Stimulated activated naive CD8-positive, alpha-beta T cell treated with anti-CD3 and anti-CD28 coated beads, Interleukin-15, amount 100 ng/mL, for 72 hours (primary cell): ENCODE results near the gene BRD1.
"Not testable (repeated sequence)": the region's sequence is repeated elsewhere in the genome, so short reads cannot be mapped to it uniquely, and the experiment has no call there.

Source experiments
- ATAC-seq: fragments of 150-1000 bp; cut with Tn5 transposase; 2 replicates; pipeline ENCODE4 v1.10.0; 2021; ENCODE audit warnings: mild to moderate bottlenecking, moderate library complexity
- DNase-seq, 2 donors: peaks; one replicate each; pipeline ENCODE4 v3.0.0; 2021 to 2022
- H3K27ac Mint-ChIP-seq, 2 donors: one replicate each; pipeline ENCODE4 v1.8.0; 2022; ENCODE audit warnings: mild to moderate bottlenecking in 2 of 2, mixed read lengths in 2 of 2, moderate library complexity in 2 of 2
- H3K27me3 Mint-ChIP-seq: one replicate; pipeline ENCODE4 v1.8.0; 2022; ENCODE audit warnings: mixed read lengths
- H3K4me1 Mint-ChIP-seq: one replicate; pipeline ENCODE4 v1.8.0; 2022; ENCODE audit warnings: mild to moderate bottlenecking, mixed read lengths
- H3K4me3 Mint-ChIP-seq, 2 donors: one replicate each; pipeline ENCODE4 v1.8.0; 2022; ENCODE audit warnings: mild to moderate bottlenecking in 2 of 2, mixed read lengths in 2 of 2, moderate library complexity in 1 of 2
- H3K9me3 Mint-ChIP-seq, 2 donors: one replicate each; pipeline ENCODE4 v1.8.0; 2022; ENCODE audit warnings: mixed read lengths in 2 of 2

BRD1 gene

DNA sequence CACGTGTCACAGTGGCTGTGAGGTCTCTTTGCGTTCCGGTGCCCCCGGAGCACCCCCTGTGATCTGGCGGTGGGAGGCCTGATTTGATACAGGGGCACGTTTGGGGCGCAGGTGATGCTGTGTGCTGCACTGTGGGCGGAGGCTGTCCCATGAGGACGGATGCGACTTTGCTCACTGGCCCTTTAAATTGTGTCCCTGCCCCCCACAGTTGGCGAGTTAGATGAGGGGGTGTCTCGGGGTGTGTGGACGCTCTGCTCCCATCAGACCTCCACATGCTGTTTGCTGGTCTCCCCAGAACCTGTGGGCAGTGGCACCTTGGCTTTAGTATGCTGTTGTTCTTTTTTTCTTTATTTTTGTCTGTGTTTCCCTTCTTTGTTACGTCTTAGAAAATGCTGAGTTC, 31.2 kb upstream of the BRD1 start:
- DNase-seq (no peak), ATAC-seq (no peak)
- H3K4me1 Mint-ChIP-seq, result peaks cover 65% of the 10 kb centered on the region
- H3K27me3 Mint-ChIP-seq, result no peaks in the 10 kb centered on the region
- no peaks in the 10 kb centered on the region for H3K9me3 Mint-ChIP-seq
- H3K27ac Mint-ChIP-seq, result no peak overlapping the region
- H3K4me3 Mint-ChIP-seq, result no peak overlapping the region

DNA sequence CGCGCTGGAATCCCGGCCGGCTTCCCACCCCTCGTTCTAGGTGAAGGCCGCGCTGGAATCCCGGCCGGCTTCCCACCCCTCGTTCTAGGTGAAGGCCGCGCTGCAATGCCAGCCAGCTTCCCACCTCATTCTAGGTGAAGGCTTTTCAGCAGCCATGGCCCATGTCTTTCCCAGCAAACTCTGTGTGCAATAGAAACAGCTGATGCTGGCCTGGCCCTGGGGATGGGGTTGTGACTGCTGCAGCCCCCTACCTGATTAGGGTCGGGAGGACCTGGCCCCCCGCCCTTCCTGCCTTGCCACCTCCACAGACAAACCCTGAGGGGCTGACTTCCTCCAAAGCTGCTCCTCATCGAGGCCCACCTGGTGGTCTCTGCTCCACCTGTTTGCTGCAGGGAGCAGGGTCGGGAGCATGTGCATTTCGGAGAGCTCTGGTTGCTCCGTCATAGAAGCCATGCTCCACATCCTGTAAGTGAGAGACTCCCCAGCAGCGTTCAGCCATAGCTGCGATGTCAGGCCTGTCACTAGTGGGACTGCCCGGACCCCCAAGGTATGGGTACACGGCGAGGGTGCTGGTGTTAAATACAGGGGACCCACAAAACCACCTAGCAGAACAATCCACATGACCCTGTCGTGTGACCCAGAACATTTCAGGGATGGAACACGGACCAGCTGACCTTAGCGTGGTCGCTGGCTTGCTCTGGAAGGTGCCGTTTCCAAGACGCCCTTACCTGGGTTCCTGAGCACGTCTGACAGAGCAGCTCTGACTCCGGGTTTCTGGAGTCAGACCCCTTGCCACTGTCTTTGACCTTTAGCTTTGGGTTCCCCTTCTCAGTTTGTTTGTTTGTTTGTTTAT, 29.3 kb upstream of the BRD1 start:
- H3K27ac Mint-ChIP-seq, result peak overlapping the region in 1 of 2 donors; percentile 46
- H3K9me3 Mint-ChIP-seq, result no peaks in the 10 kb centered on the region
- ATAC-seq (no peak), DNase-seq (no peak)
- H3K4me1 Mint-ChIP-seq, result peaks cover 61% of the 10 kb centered on the region
- H3K4me3 Mint-ChIP-seq, result peak overlapping the region in 1 of 2 donors; percentile 21
- H3K27me3 Mint-ChIP-seq, result peaks cover under 1% of the 10 kb centered on the region

DNA sequence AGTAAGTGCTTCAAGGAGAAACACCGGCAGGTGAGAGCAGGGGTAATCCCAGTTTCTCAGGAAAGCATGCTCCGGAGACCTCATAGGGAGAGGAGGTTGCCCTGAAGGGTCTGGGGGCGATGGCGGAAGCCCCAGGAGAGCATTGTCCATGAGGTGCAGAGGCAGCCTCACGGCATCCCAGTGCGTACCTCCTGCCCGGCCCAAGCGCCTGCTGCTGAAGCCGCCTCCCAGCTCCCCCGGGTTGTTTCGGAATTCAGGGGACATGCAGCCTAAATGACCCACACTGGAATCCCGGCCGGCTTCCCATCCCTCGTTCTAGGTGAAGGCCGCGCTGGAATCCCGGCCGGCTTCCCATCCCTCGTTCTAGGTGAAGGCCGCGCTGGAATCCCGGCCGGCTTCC, 28.7 kb upstream of the BRD1 start:
- H3K27ac Mint-ChIP-seq, result no peak overlapping the region

DNA sequence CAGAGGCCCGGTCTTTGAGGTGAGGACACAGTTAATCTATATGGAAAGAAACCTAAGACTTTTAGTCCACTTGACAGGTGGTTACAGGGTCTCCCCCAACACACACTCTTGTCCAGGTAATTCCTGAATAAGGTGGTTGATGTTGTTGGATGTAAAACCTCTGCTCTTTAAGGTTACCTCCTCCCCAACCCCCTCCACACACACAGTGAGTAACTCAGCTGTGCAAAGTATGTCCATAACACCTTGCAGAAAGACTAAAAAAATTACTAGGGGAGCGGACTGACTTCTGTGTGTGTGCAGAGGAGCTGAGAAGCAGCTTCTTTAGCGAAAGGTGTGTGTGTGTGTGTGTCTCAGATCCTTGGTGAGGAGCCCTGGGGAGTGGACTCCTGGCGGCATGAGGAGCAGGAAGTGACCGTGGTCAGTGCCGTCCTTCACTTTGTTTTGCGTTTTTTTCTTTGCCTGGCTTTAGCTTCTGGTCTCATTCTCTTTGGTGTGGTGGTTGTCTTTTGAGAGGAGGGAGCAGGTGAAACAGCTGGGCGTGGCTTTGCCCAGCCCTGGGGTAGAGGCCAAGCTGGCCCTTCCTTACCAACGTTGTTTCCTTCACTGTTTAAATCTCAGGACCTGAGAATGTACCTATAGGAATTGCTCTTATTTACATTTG, 27.7 kb upstream of the BRD1 start:
- H3K9me3 Mint-ChIP-seq, result no peaks in the 10 kb centered on the region
- H3K4me1 Mint-ChIP-seq, result peaks cover 63% of the 10 kb centered on the region
- H3K4me3 Mint-ChIP-seq, result peak overlapping the region; percentile 92 to 99
- H3K27me3 Mint-ChIP-seq, result peaks cover 17% of the 10 kb centered on the region
- DNase-seq (no peak), ATAC-seq (no peak)
- peak overlapping the region in 1 of 2 donors; percentile 98 for H3K27ac Mint-ChIP-seq

More for the DNA sequence above, 28.7 kb upstream of the BRD1 start:
- no peak for ATAC-seq
- Mint-ChIP-seq H3K27me3 (peaks cover 7% of the 10 kb centered on the region), H3K4me1 (peaks cover 61% of the 10 kb centered on the region), H3K4me3 (peak overlapping the region; percentile 92 to 99), H3K9me3 (no peaks in the 10 kb centered on the region)
- no peak for DNase-seq

DNA sequence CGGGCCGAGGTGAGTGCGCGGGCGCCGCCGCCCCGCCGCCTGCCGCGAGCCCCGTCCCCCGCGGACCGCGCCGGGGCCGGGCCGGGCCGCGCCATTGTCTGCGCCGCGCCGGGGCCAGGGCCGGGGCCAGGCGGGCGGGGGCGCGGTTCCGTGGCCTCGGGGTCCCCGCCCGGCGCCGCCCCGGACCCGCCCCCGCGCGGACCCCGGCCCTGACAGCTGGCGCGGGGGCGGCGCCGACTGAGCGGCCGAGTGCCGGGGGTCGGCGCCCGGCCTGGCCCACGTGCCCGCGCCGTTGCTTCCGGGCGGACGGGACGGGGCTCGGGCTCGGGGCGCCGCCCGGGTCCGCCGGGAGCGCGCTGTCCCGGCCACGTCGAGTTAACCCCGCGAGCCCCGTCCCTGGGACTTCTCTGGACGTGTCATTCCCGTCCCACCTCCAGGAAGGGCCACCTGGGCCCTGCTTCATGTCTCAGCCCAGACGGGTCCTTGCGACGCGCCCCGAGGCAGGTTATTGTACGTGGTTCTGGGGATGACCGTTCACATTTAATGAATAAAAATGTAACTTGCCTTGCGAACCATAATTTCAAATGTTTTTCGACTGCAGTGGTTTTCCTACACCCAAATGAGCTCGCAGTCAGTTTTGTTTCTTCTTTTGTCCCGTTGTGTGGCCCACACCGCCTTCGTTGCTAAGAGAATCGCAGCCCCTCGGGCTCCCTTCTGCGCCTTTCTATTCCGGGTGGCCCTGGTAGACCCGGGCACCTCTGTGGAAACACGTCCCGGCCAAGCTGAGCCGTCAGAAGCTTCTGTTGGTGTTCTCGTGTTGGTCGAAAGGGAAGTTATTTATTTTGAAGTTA, 26.5 kb upstream of the BRD1 start:
- no peaks in the 10 kb centered on the region for H3K9me3 Mint-ChIP-seq
- DNase-seq, result peak; percentile 29 to 44
- H3K27ac Mint-ChIP-seq, result peak overlapping the region; percentile 93 to 98
- peaks cover 25% of the 10 kb centered on the region for H3K27me3 Mint-ChIP-seq
- H3K4me1 Mint-ChIP-seq, result peaks cover 64% of the 10 kb centered on the region
- H3K4me3 Mint-ChIP-seq, result peak overlapping the region; percentile 92 to 99
- ATAC-seq, result peak; percentile 47

DNA sequence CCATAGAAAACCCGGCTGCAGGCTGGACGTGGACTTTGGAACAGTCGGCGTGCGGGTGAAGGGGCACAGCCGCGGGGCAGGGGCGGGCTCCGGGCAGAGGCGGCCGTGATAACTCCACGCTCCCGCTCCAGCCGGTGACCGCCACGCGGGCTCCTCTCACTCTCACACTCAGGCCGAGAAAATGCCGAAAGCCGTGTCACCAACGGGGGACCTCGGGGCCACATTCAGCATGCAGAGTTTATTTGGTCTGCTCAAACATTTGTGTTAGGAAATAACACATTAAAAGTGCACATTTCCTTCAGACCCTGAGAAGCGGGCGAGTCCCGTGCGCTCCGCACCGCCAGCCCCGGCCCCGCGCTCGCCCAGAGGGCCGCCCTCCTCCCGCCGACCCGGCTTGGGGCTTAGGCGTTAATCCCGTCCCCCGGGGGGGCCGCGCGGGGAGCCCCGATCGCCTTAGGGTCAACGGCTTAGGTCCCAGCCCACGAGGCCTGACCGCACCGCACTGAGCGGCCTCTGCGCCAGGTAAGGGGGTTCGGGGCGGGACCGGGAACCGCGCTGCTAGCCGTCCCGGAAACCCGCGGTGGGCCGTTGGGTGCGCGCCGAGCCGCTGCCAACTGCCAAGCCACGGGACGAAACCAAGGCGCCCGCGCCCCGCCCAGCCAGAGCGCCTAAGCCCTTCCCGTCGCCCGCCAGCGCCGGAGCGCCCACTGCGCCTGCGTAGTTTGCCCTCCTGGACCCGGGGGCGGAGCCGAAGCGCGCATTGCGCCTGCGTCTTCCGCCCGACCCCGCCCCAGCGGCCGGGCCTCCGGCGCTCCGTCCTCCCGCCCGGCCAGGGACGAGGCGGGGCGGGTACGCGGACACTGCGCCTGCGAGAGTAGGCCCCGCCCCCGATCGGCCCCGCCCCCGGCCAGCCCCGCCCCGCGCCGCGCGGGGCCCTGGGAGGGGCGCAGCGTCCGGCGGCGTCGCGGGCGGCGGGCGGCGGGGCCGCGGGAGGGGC, 25.5 kb upstream of the BRD1 start, which contains the start of gene ZBED4:
Gene ZBED4 (plus strand): TSS at position 947 of the 997 bp plus-strand sequence. CDS start 29,819 bp downstream, outside the sequence.
- Mint-ChIP-seq H3K4me1 (peaks cover 54% of the 10 kb centered on the region), H3K27ac (peak within 1 kb of the TSS; percentile 93 to 98), H3K27me3 (peaks cover 30% of the 10 kb centered on the region), H3K4me3 (peak within 1 kb of the TSS; percentile 92 to 99), H3K9me3 (no peaks in the 10 kb centered on the region)
- DNase-seq (peak; percentile 99 to 100), ATAC-seq (peak; percentile 86)

DNA sequence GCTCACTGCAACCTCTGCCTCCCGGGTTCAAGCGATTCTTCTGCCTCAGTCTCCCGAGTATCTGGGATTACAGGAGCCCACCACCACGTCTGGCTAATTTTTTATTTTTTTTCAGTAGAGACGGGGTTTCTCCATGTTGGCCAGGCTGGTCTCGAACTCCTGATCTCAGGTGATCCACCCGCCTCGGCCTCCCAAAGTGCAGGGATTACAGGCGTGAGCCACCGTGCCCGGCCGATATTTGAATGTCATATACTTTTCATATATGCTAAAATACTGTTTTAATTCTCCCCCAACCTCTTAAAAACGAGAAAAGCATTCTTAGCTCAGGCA, 24.9 kb upstream of the BRD1 start:
- H3K4me3 Mint-ChIP-seq, result peak overlapping the region; percentile 74
- H3K9me3 Mint-ChIP-seq, H3K27ac Mint-ChIP-seq, ATAC-seq, DNase-seq: not testable (repeated sequence)
- peaks cover 37% of the 10 kb centered on the region for H3K27me3 Mint-ChIP-seq
- H3K4me1 Mint-ChIP-seq, result peaks cover 52% of the 10 kb centered on the region

DNA sequence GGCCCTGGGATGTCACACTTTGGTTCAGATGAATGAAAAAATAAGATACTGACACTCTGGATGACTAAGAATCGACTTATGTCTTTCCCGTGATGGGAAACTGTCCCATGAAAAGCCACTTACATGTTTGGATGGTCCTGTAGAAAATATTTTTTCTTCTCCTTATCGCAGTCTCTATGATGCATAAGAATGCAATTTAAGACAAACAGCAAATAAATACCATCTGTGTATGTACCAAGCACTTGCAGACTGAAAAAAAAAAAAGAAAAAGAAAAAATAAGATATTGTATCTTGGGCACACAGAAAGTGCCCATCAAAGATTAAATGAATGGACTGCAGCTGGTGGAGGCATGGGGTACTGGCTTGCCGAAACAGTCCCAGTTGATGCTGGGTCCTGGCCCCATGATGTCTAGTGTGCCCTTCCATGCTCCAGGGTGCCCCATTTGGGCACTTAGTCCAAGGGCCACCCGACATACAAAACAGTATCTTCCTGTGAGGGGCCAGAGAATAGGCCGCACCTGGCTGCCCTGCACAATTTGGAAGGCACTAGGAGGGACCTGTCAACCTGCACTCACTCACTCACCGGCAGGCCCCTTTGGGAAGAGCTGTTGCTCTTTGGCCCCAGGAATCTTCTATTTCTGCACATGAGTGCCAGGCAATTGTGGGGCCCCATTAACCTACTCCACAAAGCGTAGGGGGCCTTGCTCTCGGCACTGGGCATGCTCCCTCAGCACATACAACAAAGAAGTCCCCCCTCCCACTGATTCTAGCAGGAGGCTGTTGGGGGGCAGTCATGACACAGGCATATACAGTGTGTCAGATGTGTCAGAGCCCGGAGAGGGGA, 23.5 kb upstream of the BRD1 start:
- H3K4me1 Mint-ChIP-seq, result peaks cover 44% of the 10 kb centered on the region
- DNase-seq (no peak), ATAC-seq (no peak)
- H3K9me3 Mint-ChIP-seq, result no peaks in the 10 kb centered on the region
- H3K27ac Mint-ChIP-seq, result peak overlapping the region; percentile 12 to 80
- peak overlapping the region; percentile 63 to 75 for H3K4me3 Mint-ChIP-seq
- H3K27me3 Mint-ChIP-seq, result peaks cover 50% of the 10 kb centered on the region

DNA sequence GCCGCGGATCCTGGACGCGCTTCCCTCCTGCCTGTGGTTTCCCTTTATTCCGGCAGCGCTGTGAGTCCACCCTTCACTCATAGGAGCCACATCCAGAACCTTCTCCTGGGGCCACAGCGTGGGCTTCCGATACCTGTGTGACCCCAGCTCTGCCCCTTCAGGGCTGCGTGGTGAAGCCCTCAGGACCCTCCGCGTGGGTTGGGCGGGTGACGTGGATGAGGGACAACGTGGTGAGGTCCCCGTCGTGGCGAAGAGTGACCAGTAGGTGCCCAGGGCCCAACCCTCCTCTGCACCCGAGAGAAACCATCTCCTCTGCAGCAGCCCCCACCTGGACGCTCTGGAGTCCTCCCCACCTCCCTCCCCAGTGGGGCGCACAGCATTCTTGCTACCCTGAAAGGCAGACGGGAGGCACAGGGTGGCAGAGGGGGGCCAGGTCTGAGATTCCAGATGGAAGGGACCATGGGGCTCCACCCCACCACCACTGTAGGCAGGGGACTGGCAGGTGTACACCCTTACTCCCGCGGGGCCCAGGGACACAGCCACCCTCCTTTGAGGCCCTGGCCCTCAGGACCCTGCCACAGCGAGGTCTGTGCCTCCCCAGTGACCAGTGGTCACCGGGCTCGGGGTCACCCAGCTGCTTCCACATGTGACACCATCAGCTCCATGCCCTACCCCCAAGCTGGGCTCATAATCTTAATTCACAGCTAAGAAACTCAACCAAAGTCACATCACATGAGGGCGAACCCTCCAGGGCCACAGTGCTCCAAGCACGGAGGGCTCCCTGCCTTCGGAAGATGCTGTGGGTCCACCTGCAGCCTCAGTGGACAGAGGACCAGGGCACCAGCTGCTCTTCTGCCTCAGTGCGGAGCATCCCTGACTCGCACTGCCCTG, 22.6 kb upstream of the BRD1 start:
- no peaks in the 10 kb centered on the region for H3K9me3 Mint-ChIP-seq
- peak overlapping the region in 1 of 2 donors; percentile 12 for H3K27ac Mint-ChIP-seq
- peaks cover 59% of the 10 kb centered on the region for H3K27me3 Mint-ChIP-seq
- DNase-seq (no peak), ATAC-seq (no peak)
- peaks cover 35% of the 10 kb centered on the region for H3K4me1 Mint-ChIP-seq
- peak overlapping the region; percentile 53 to 75 for H3K4me3 Mint-ChIP-seq

DNA sequence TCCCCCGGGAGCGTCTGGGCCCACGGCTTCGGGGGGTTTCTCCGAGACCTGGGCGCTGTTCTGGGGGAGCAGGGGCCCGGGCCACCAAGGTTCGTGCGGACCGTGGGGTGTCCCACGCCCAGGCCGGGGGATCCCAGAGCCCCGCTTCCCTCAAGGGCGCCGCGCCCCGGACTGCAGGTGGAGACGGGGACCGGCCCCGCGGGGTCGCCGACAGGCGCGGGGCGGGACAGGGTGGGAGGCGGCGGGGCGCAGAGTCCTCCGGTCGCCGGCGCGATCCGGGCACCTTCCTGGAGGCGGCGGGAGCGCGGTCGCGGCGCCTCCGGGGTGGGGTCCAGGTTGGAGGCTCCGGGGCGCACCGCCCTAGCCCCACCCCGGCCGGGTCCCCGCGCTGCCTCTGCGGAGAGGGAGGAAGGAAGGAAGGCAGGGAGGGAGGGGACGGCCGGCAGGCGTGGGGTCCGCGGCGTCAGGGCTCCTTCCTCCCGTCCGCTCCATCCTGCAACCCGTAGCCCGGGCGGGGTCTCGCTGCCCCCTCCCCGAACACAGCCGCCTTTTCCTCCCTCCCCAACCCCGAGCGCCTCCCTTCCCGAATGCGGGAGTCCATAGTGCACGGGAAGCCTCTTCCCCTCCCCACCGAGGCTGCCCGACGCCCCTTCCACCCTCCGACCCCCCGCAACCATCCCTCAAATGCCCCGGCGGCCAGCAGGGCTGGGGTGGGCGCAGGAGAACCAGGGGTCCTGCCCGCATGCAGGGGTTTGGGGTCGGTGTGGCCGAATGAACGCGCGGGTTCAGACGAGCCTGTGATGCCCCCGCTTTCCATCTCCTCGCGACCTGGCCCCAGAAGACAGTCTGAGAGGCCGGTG, 21.7 kb upstream of the BRD1 start:
- Mint-ChIP-seq H3K4me3 (peak overlapping the region; percentile 53 to 75), H3K27me3 (peaks cover 59% of the 10 kb centered on the region)

DNA sequence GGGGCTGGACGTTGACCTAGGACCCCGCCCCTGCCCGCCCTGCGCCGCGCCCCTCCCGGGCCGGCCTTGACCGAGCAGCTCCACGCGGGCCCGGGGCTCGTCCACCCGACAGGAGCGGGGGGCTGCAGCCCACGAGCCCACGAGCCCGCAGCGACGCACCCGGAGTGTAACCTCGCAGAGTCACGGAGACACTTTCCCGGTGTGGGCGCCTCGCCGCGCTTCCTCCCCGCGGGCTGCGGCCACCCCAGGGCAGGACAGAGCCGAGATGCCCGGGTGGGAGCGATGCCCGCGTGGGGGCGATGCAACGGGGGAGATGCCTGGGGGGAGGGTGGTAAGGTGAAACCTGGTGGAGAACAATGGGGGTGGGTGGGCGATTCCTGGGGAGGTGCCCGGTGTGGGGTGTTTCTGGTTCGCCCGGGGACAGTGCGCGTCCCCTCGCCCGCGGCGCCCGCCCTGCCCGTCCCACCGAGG, 21.1 kb upstream of the BRD1 start:
- peak overlapping the region; percentile 51 to 68 for H3K4me3 Mint-ChIP-seq
- no peaks in the 10 kb centered on the region for H3K9me3 Mint-ChIP-seq
- peaks cover 26% of the 10 kb centered on the region for H3K4me1 Mint-ChIP-seq
- H3K27ac Mint-ChIP-seq, result no peak overlapping the region
- H3K27me3 Mint-ChIP-seq, result peaks cover 59% of the 10 kb centered on the region
- DNase-seq, result no peak
- no peak for ATAC-seq

More for the DNA sequence above, 21.7 kb upstream of the BRD1 start:
- Mint-ChIP-seq H3K9me3 (no peaks in the 10 kb centered on the region), H3K4me1 (peaks cover 26% of the 10 kb centered on the region), H3K27ac (no peak overlapping the region)
- DNase-seq (no peak), ATAC-seq (peak; percentile 1)
